Measurements from ENCODE around the gene FOXP1. TPM values are rescaled to one million over a fixed set of nuclear protein-coding genes. Genes with fewer than 3 reads are reported as not detected.

FOXP1 gene
- total RNA-seq, 1 donor from 2014 or later: 27.3 TPM

GRCh38 chr3:71317140-71317539 lies 266.4 kb downstream of the FOXP1 start:
- Histone ChIP-seq H3K4me3 (no peak overlapping the region), H2AFZ (replicated peaks) (no peak overlapping the region), H3K27me3 (no peaks in the 10 kb centered on the region), H4K20me1 (ENCODE audit: low read depth) (no peaks in the 10 kb centered on the region), H3K36me3 (no peaks in the 10 kb centered on the region), H3K27ac (no peak overlapping the region), H3F3A (ENCODE audit: low read depth) (no peaks in the 10 kb centered on the region), H3K79me2 (ENCODE audit: low read depth) (no peaks in the 10 kb centered on the region), H3K4me1 (no peaks in the 10 kb centered on the region), H3K9ac (no peak overlapping the region), H3K4me2 (no peak overlapping the region), H3K9me3 (ENCODE audit: low read depth) (no peaks in the 10 kb centered on the region)
- H3K4me3 Mint-ChIP-seq: no peak overlapping the region
- H3K36me3 Mint-ChIP-seq: no peaks in the 10 kb centered on the region
- TF ChIP-seq CTCF (IDR thresholded peaks at IDR 0.05) (no peak), EZH2 (IDR thresholded peaks at IDR 0.05) (no peak), EZH2phosphoT487 (IDR thresholded peaks at IDR 0.05) (no peak)
- DNase-seq (ENCODE audit: low spot score): no peak
- H3K27me3 Mint-ChIP-seq (ENCODE audit: insufficient read depth, low read depth): peaks cover 2% of the 10 kb centered on the region
- H3K27ac Mint-ChIP-seq: no peak overlapping the region
- H3K9me3 Mint-ChIP-seq: no peaks in the 10 kb centered on the region
- H3K4me1 Mint-ChIP-seq: peaks cover 4% of the 10 kb centered on the region

- Mint-ChIP-seq H3K36me3 (no peaks in the 10 kb centered on the region), H3K4me3 (no peak overlapping the region), H3K27ac (no peak overlapping the region), H3K27me3 (ENCODE audit: insufficient read depth, low read depth) (no peaks in the 10 kb centered on the region), H3K4me1 (peaks cover 4% of the 10 kb centered on the region), H3K9me3 (no peaks in the 10 kb centered on the region)
- no peak overlapping the region for H2AFZ ChIP-seq (replicated peaks)
- H3K36me3 ChIP-seq: no peaks in the 10 kb centered on the region
- H3K4me2 ChIP-seq: no peak overlapping the region
- H4K20me1 ChIP-seq (ENCODE audit: low read depth): no peaks in the 10 kb centered on the region
- no peaks in the 10 kb centered on the region for H3K27me3 ChIP-seq
- H3K9ac ChIP-seq: no peak overlapping the region
- no peak overlapping the region for H3K4me3 ChIP-seq
- DNase-seq (ENCODE audit: low spot score): no peak
- no peaks in the 10 kb centered on the region for H3K4me1 ChIP-seq
- no peaks in the 10 kb centered on the region for H3K9me3 ChIP-seq (ENCODE audit: low read depth)
- no peak for TF ChIP-seq EZH2phosphoT487 (IDR thresholded peaks at IDR 0.05)
- no peak for TF ChIP-seq EZH2 (IDR thresholded peaks at IDR 0.05)
- TF ChIP-seq CTCF (IDR thresholded peaks at IDR 0.05): no peak
- no peaks in the 10 kb centered on the region for H3K79me2 ChIP-seq (ENCODE audit: low read depth)
- no peak overlapping the region for H3K27ac ChIP-seq
- no peaks in the 10 kb centered on the region for H3F3A ChIP-seq (ENCODE audit: low read depth)
Measured at GRCh38 chr3:71316066-71316777, 267.3 kb downstream of the FOXP1 start.

GRCh38 chr3:71315431-71315830 lies 268.1 kb downstream of the FOXP1 start:
- H3K9me3 ChIP-seq (ENCODE audit: low read depth): no peaks in the 10 kb centered on the region

More at GRCh38 chr3:71315431-71315830, 268.1 kb downstream of the FOXP1 start:
- no peak for DNase-seq (ENCODE audit: low spot score)
- no peak overlapping the region for H3K4me2 ChIP-seq
- no peaks in the 10 kb centered on the region for H3K4me1 ChIP-seq
- H3K36me3 ChIP-seq: no peaks in the 10 kb centered on the region
- no peaks in the 10 kb centered on the region for H3K27me3 ChIP-seq
- no peaks in the 10 kb centered on the region for H4K20me1 ChIP-seq (ENCODE audit: low read depth)
- no peak overlapping the region for H3K4me3 ChIP-seq
- no peak for TF ChIP-seq EZH2phosphoT487 (IDR thresholded peaks at IDR 0.05)
- TF ChIP-seq EZH2 (IDR thresholded peaks at IDR 0.05): no peak
- no peak for TF ChIP-seq CTCF (IDR thresholded peaks at IDR 0.05)
- Mint-ChIP-seq H3K36me3 (no peaks in the 10 kb centered on the region), H3K4me3 (no peak overlapping the region), H3K4me1 (peaks cover 4% of the 10 kb centered on the region), H3K27me3 (ENCODE audit: insufficient read depth, low read depth) (no peaks in the 10 kb centered on the region), H3K9me3 (no peaks in the 10 kb centered on the region), H3K27ac (no peak overlapping the region)
- H3K9ac ChIP-seq: no peak overlapping the region
- H3F3A ChIP-seq (ENCODE audit: low read depth): no peaks in the 10 kb centered on the region
- H3K27ac ChIP-seq: no peak overlapping the region
- H3K79me2 ChIP-seq (ENCODE audit: low read depth): no peaks in the 10 kb centered on the region
- no peak overlapping the region for H2AFZ ChIP-seq (replicated peaks)

Measured in neural progenitor cell (in vitro differentiated cells).